ENCODE data around the gene AFG1L.

Gene AFG1L

GRCh38 chr6:108510461-108511319 lies 215.8 kb downstream of the AFG1L start:
- no peak for TF ChIP-seq CTCF (IDR thresholded peaks at IDR 0.05; ENCODE audit: low read depth, low read length, missing control alignments)
- DNase-seq (ENCODE audit: extremely low read depth, low read depth), result no peak
- no peak overlapping the region for H3K4me3 ChIP-seq (replicated peaks; ENCODE audit: low read depth, low read length)

GRCh38 chr6:108518714-108519576 lies 224.1 kb downstream of the AFG1L start:
- peak; percentile 66 for TF ChIP-seq CTCF (IDR thresholded peaks at IDR 0.05; ENCODE audit: low read depth, low read length, missing control alignments)
- H3K4me3 ChIP-seq (replicated peaks; ENCODE audit: low read depth, low read length), result no peak overlapping the region
- peak; percentile 26 for DNase-seq (ENCODE audit: extremely low read depth, low read depth)

DNA sequence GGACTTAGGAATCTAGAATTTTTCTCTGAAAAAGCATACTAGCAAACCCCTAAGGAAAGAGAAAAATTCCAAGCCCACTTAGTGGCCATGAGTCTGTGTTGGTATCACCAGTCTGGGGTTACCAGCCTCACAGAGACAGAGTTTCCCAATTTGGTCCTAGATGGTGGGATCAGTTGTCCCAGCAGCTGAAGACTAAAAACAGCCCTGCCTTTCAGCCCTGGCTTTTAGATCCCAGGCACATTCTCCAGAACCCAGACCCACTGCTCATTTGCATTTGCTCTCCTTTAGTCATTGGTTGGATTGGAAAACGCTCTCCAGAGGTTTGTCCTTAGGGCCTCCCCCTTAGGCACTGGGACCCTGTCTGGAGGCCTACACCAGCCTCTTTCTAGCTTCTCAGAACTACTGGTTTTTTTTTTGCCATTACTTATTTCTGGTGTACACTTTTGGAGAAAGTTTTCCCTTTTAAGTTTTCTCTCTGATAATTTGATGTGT lies 226.8 kb downstream of the AFG1L start:
- no peak for DNase-seq (ENCODE audit: extremely low read depth, low read depth)
- TF ChIP-seq CTCF (IDR thresholded peaks at IDR 0.05; ENCODE audit: low read depth, low read length, missing control alignments), result no peak
- H3K4me3 ChIP-seq (replicated peaks; ENCODE audit: low read depth, low read length), result no peak overlapping the region

- TF ChIP-seq CTCF (IDR thresholded peaks at IDR 0.05; ENCODE audit: low read depth, low read length, missing control alignments), result no peak
- H3K4me3 ChIP-seq (replicated peaks; ENCODE audit: low read depth, low read length), result no peak overlapping the region
- DNase-seq (ENCODE audit: extremely low read depth, low read depth), result no peak
Observed at GRCh38 chr6:108523697-108524096, 228.8 kb downstream of the AFG1L start.

GRCh38 chr6:108524528-108525248 lies 229.8 kb downstream of the AFG1L start:
- no peak overlapping the region for H3K4me3 ChIP-seq (replicated peaks; ENCODE audit: low read depth, low read length)
- DNase-seq (ENCODE audit: extremely low read depth, low read depth), result no peak
- no peak for TF ChIP-seq CTCF (IDR thresholded peaks at IDR 0.05; ENCODE audit: low read depth, low read length, missing control alignments)

GRCh38 chr6:108526739-108527174 lies 231.9 kb downstream of the AFG1L start:
- DNase-seq (ENCODE audit: extremely low read depth, low read depth), result no peak
- peak; percentile 75 for TF ChIP-seq CTCF (IDR thresholded peaks at IDR 0.05; ENCODE audit: low read depth, low read length, missing control alignments)
- no peak overlapping the region for H3K4me3 ChIP-seq (replicated peaks; ENCODE audit: low read depth, low read length)
